HG03457 (cell line): ENCODE data around the gene CYP27B1.

Experiments used
- ATAC-seq: cut with Tn5 transposase; IDR thresholded peaks from one replicate; pipeline ENCODE4 v1.9.1; 2021; ENCODE audit warnings: moderate number of reproducible peaks; ENCODE audit not compliant: unreplicated experiment

The CYP27B1 gene

GRCh38 chr12:57737467-57738460 is 29.1 kb downstream of the CYP27B1 start:
- ATAC-seq: no peak

- no peak for ATAC-seq
Measured at GRCh38 chr12:57736741-57737466, 30.0 kb downstream of the CYP27B1 start.

- no peak for ATAC-seq
Measured at GRCh38 chr12:57735952-57736740, 30.7 kb downstream of the CYP27B1 start.

DNA sequence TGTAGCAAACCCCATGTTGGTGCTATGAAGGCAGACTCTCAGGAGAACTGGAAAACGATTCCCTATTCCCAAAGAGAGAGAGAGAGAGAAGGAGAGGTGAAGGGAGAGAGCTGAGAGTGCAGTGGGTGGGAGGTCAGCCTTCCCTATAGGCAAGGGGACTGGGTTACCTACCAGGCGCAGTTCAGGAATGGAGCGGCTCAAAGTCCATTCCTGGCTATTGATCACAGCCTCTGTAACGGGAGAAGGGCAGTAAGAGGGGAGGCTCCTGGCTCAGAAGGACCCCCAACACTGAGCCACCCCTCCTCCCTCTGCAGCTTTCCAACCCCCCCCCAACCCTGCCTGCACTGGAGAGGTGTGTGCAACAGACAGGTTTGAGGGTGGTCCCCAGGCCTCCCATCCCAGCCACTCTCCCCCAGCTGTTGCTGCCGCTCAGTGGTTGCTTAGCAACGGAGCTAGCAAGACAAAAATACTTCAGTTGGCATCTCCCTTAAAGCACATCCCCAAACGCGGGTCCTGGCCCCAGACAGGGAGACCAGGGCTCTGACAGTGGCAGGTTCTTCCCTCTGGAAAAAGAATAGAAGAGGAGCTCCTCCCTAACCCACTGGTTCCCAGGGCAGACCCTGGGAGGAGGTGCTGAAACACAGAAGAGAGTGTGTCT is 31.6 kb downstream of the CYP27B1 start:
- no peak for ATAC-seq

DNA sequence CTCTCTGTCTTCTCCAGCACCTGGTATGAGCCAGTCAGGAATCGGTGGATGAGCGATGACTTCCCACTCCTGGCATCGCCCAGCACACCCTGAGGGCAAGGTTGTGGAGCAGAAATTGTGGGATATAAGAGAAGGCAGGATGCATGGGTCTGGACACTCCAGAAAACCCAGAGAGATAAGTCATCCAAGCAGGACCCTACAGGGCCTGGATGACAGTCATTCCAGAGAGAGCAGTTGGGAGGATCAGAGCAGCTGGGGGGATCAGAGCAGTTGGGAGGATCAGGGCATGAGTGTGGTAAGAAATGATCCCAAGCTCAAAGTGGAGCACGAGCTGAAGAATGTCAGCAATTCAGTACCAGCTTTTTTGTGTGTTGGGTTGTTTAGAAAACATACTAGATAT is 32.3 kb downstream of the CYP27B1 start:
- ATAC-seq: no peak

GRCh38 chr12:57733928-57734327 is 33.0 kb downstream of the CYP27B1 start:
- no peak for ATAC-seq

- no peak for ATAC-seq
Measured at GRCh38 chr12:57732726-57733593, 33.9 kb downstream of the CYP27B1 start.

- no peak for ATAC-seq
Measured at GRCh38 chr12:57732270-57732669, 34.6 kb downstream of the CYP27B1 start.

GRCh38 chr12:57731411-57732080 is 35.3 kb downstream of the CYP27B1 start:
- no peak for ATAC-seq

DNA sequence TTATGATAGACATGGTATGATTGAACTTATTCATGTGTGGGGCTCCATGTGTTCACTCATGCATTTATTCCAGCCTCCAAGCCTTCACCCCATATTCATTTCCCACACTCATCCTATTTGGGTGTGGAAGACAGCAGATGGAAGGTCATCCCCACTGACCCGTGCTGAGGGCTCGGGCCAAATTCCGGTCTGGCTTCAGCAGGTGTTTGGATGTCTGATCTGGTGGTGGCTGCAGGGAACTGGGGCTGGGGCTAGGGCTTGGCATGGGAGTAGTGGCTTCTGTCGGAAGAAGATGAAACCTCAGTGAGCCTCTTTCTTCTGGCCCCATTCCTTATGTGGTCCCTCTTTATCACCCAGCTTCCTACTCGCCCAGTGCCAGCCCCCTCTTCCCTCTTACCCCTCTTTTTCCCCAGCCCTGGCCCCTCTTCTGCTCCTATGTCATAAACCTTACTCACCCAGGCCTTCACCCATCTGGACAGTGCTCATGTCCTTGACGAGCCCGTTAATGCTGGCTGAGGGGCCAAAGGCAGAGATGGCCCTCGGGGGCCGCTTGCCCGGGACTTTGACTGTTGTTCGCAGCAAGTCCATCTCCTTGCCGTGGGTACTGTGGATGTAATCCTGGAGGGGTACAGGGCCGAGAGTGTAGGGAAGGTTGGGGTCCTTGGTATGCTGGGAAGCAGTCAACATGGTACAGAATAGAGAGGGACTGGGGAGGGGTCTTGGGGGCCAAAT is 36.4 kb downstream of the CYP27B1 start:
- ATAC-seq: no peak

DNA sequence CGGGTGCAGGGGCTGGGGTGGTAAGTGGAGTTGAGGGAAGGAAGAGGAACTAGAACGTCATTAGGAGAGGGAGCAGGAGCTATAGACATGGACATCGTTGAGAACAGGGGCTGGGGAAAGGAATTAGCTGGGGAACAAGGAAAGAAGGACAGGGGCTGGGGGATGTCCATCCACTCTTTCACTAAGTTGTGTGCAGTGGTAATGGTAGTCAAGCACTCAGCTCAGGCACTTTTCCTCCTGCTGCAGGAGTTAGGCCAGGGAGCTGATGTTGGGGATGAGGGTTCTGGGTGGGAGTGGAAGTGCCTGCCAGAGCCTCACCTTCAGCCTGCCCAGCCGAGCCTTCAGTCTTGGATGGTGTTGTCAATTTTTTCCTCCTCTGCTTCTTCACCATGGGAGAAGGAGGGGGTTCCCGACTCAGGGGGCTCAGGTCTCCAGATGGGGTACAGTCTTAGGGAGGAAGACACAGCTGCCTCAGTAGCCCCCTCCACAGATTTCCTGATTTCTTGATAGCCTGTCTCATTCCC is 37.5 kb downstream of the CYP27B1 start:
- no peak for ATAC-seq

DNA sequence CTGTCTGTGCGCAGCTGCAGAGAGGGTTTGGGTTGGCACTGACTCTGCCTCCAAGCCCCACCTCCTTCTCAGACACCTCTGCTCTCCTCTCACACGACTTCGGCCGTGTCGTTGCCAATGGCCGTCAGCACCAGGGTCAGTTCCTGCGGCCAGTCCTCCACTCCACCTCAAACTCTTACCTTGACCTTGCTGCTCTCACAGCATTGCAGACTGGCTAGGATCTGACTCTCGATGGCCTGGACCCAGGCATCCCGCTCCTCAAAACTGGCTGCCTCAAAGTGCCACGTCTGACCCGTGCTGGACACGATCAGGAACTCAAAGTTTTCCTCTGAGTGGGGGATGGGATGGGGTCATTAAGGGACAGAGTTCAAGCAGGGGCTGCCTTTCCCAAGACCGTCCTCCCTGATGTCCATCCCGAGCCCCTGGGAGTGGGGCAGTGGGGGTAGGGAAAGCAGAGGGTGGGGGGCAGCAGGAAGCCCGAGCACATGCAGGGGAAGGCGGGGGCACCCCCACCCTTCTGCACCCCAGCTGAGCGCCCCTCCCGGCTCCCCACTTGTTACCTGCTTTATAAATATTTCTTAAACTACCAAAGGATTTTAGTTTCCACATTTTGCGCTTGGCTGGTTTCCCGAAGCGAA is 39.0 kb downstream of the CYP27B1 start:
- no peak for ATAC-seq

GRCh38 chr12:57726884-57727757 is 39.8 kb downstream of the CYP27B1 start:
- no peak for ATAC-seq

DNA sequence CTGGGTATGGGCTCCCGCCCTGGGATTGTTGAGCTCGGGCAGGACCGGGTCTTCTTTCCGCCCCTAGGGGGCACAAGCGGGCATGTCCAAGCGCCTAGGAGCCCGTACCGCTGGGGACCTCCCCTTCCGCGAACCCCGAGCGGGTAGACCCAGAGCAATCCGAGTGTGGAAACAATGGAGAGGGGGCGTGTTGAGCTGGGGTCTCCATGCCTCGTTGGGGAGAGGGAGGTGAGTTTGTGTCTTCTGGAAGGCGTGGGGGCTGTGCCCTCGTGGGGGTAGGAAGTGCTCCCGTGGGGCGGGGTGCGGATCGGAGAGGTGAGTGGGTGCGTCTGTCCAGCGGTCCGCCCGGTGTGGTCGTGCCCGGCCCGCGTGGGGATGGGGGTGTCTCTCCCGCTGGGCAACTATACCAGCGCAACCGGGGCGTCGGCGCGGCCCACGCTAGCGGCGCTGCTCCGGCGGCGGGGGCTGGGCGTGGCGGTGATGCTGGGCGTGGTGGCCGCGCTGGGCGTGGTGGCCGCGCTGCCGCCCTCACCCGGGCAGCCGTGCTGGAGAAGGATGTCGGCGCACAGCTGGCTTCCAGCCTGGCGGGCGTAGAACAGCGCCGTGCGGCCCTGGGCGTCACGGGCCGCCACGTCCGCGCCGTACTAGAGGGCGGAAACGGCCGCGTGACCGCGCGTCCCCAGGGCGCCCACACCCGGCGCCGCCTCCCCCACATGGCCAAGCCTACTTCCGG is 40.6 kb downstream of the CYP27B1 start:
- ATAC-seq: no peak

- no peak for ATAC-seq
Measured at GRCh38 chr12:57725851-57726150, 41.1 kb downstream of the CYP27B1 start.
